Measurements from ENCODE around the gene C3.
"Not testable (repeated sequence)": the region's sequence is repeated elsewhere in the genome, so short reads cannot be mapped to it uniquely, and the experiment has no call there.

The C3 gene

GRCh38 chr19:6691342-6691741, 29.1 kb downstream of the C3 start:
- no peak for DNase-seq (ENCODE audit: low read depth in 2 of 2)

- no peak for DNase-seq (ENCODE audit: low read depth in 2 of 2)
Observed at GRCh38 chr19:6690160-6690885, 30.1 kb downstream of the C3 start.

- no peak for DNase-seq (ENCODE audit: low read depth in 2 of 2)
Observed at GRCh38 chr19:6687114-6687513, 33.3 kb downstream of the C3 start.

GRCh38 chr19:6686628-6686975, 33.8 kb downstream of the C3 start:
- no peak for DNase-seq (ENCODE audit: low read depth in 2 of 2)

- no peak for DNase-seq (ENCODE audit: low read depth in 2 of 2)
Observed at GRCh38 chr19:6685962-6686627, 34.4 kb downstream of the C3 start.

GRCh38 chr19:6685482-6685881, 35.0 kb downstream of the C3 start:
- no peak for DNase-seq (ENCODE audit: low read depth in 2 of 2)

- no peak for DNase-seq (ENCODE audit: low read depth in 2 of 2)
Observed at GRCh38 chr19:6683971-6684370, 36.5 kb downstream of the C3 start.

GRCh38 chr19:6682607-6683128, 37.8 kb downstream of the C3 start:
- DNase-seq (ENCODE audit: low read depth in 2 of 2), result no peak

GRCh38 chr19:6680141-6680540, 40.3 kb downstream of the C3 start:
- no peak for DNase-seq (ENCODE audit: low read depth in 2 of 2)

GRCh38 chr19:6679139-6679538, 41.3 kb downstream of the C3 start:
- DNase-seq (ENCODE audit: low read depth in 2 of 2), result no peak

- no peak for DNase-seq (ENCODE audit: low read depth in 2 of 2)
Observed at GRCh38 chr19:6678690-6679109, 41.8 kb downstream of the C3 start.

- no peak for DNase-seq (ENCODE audit: low read depth in 2 of 2)
Observed at GRCh38 chr19:6677883-6678689, 42.4 kb downstream of the C3 start.

- DNase-seq (ENCODE audit: low read depth in 2 of 2), result no peak
Observed at GRCh38 chr19:6677495-6677882, 43.0 kb downstream of the C3 start.

GRCh38 chr19:6676288-6676687, 44.2 kb downstream of the C3 start:
- no peak for DNase-seq (ENCODE audit: low read depth in 2 of 2)

GRCh38 chr19:6674868-6675305, 45.6 kb downstream of the C3 start:
- peak; percentile 12 to 15 for DNase-seq (ENCODE audit: low read depth in 2 of 2)

- not testable (repeated sequence) for DNase-seq (ENCODE audit: low read depth in 2 of 2)
Observed at GRCh38 chr19:6674408-6674807, 46.0 kb downstream of the C3 start.

GRCh38 chr19:6672693-6673290, 47.7 kb downstream of the C3 start:
- no peak for DNase-seq (ENCODE audit: low read depth in 2 of 2)

GRCh38 chr19:6671960-6672359, 48.5 kb downstream of the C3 start:
- no peak for DNase-seq (ENCODE audit: low read depth in 2 of 2)

GRCh38 chr19:6668691-6669090, 51.8 kb downstream of the C3 start:
- no peak for DNase-seq (ENCODE audit: low read depth in 2 of 2)

GRCh38 chr19:6667114-6667627, 53.3 kb downstream of the C3 start:
- DNase-seq (ENCODE audit: low read depth in 2 of 2), result no peak

GRCh38 chr19:6664916-6665315, 55.5 kb downstream of the C3 start:
- DNase-seq (ENCODE audit: low read depth in 2 of 2), result no peak

Measured in fibroblast of skin of left biceps (primary cell).